ENCODE results near the gene GLIS1. TPM values are rescaled to one million over a fixed set of nuclear protein-coding genes. Genes with fewer than 3 reads are reported as not detected.

The GLIS1 gene
- total RNA-seq, 1 donor = 2.9 TPM

DNA sequence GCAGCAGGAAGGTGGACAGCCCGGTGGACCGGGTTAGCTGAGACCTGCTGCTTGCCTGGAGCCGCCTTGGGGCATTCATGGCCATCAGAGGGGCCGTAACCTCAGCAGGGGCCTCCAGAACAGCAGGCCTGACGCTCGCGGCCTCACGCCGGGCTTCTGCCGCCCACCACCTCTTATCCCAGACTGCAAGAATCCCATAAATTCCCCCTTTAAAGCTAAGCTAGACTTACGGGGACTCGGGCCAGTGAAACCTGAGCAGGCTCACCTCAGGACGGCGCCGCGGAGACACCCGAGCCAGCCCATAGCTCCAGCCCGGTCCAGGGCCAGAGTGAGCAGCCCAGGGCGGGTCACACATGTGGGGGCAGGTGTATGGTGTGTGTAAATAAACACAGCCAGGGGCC lies 132.3 kb downstream of the GLIS1 start:
- TF ChIP-seq, protein P1, sequence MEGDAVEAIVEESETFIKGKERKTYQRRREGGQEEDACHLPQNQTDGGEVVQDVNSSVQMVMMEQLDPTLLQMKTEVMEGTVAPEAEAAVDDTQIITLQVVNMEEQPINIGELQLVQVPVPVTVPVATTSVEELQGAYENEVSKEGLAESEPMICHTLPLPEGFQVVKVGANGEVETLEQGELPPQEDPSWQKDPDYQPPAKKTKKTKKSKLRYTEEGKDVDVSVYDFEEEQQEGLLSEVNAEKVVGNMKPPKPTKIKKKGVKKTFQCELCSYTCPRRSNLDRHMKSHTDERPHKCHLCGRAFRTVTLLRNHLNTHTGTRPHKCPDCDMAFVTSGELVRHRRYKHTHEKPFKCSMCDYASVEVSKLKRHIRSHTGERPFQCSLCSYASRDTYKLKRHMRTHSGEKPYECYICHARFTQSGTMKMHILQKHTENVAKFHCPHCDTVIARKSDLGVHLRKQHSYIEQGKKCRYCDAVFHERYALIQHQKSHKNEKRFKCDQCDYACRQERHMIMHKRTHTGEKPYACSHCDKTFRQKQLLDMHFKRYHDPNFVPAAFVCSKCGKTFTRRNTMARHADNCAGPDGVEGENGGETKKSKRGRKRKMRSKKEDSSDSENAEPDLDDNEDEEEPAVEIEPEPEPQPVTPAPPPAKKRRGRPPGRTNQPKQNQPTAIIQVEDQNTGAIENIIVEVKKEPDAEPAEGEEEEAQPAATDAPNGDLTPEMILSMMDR (IDR thresholded peaks at IDR 0.05; ENCODE audit: extremely low read depth, low read depth, low read length) = no peak
- peaks cover 43% of the 10 kb centered on the region for H4K20me1 ChIP-seq (ENCODE audit: insufficient read depth, low read length)
- H3K36me3 ChIP-seq (ENCODE audit: insufficient read depth, low read length) = no peaks in the 10 kb centered on the region
- H3K4me3 ChIP-seq (ENCODE audit: insufficient read depth, low read length) = no peak overlapping the region
- DNase-seq (ENCODE audit: insufficient read length, low spot score, missing footprints) = no peak
- H3K4me1 ChIP-seq (ENCODE audit: insufficient read depth, low read length) = no peaks in the 10 kb centered on the region
- H3K79me2 ChIP-seq (ENCODE audit: insufficient read depth, low read length) = no peaks in the 10 kb centered on the region
- no peak overlapping the region for H2AFZ ChIP-seq (ENCODE audit: low read length)
- no peak overlapping the region for H3K27ac ChIP-seq (ENCODE audit: low read depth, low read length)
- H3K4me2 ChIP-seq (ENCODE audit: insufficient read depth, low read length) = no peak overlapping the region
- no peaks in the 10 kb centered on the region for H3K27me3 ChIP-seq (ENCODE audit: insufficient read depth, low read length)
- H3K9me3 ChIP-seq (ENCODE audit: low read depth, low read length) = no peaks in the 10 kb centered on the region

- no peak overlapping the region for H2AFZ ChIP-seq (ENCODE audit: low read length)
- no peak overlapping the region for H3K4me2 ChIP-seq (ENCODE audit: insufficient read depth, low read length)
- H3K4me1 ChIP-seq (ENCODE audit: insufficient read depth, low read length) = no peaks in the 10 kb centered on the region
- DNase-seq (ENCODE audit: insufficient read length, low spot score, missing footprints) = no peak
- H3K27ac ChIP-seq (ENCODE audit: low read depth, low read length) = no peak overlapping the region
- peaks cover 45% of the 10 kb centered on the region for H4K20me1 ChIP-seq (ENCODE audit: insufficient read depth, low read length)
- H3K79me2 ChIP-seq (ENCODE audit: insufficient read depth, low read length) = no peaks in the 10 kb centered on the region
- no peaks in the 10 kb centered on the region for H3K36me3 ChIP-seq (ENCODE audit: insufficient read depth, low read length)
- TF ChIP-seq, protein P1 (IDR thresholded peaks at IDR 0.05; ENCODE audit: extremely low read depth, low read depth, low read length) = no peak
- no peaks in the 10 kb centered on the region for H3K9me3 ChIP-seq (ENCODE audit: low read depth, low read length)
- H3K27me3 ChIP-seq (ENCODE audit: insufficient read depth, low read length) = no peaks in the 10 kb centered on the region
- H3K4me3 ChIP-seq (ENCODE audit: insufficient read depth, low read length) = no peak overlapping the region
These were observed 132.8 kb downstream of the GLIS1 start for GRCh38 chr1:53606197-53606596.

DNA sequence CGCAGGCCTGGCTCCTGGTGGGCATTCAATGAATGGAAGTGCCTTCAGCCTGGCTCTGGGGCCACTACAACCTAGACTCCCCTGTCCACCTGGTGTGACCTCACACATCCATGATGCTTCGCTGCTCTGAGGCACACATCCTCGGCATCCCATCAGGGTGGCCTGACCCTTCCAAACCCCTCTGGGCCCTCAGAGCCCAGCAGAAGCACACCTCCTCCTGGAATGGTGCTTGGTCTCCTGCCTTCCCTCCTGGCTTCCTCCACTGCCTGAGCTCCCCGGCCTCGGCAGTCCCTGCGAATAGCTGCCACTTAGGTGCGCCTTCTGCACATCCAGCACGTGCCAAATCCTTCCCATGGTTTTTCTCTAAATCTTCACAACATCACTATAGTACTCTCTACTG lies 133.8 kb downstream of the GLIS1 start:
- Histone ChIP-seq H3K79me2 (ENCODE audit: insufficient read depth, low read length) (no peaks in the 10 kb centered on the region), H4K20me1 (ENCODE audit: insufficient read depth, low read length) (peaks cover 54% of the 10 kb centered on the region), H3K4me2 (ENCODE audit: insufficient read depth, low read length) (no peak overlapping the region), H3K4me1 (ENCODE audit: insufficient read depth, low read length) (no peaks in the 10 kb centered on the region), H3K27me3 (ENCODE audit: insufficient read depth, low read length) (no peaks in the 10 kb centered on the region), H3K27ac (ENCODE audit: low read depth, low read length) (no peak overlapping the region), H3K9me3 (ENCODE audit: low read depth, low read length) (no peaks in the 10 kb centered on the region), H3K4me3 (ENCODE audit: insufficient read depth, low read length) (no peak overlapping the region), H3K36me3 (ENCODE audit: insufficient read depth, low read length) (no peaks in the 10 kb centered on the region), H2AFZ (ENCODE audit: low read length) (no peak overlapping the region)
- no peak for DNase-seq (ENCODE audit: insufficient read length, low spot score, missing footprints)
- TF ChIP-seq, protein P1 (IDR thresholded peaks at IDR 0.05; ENCODE audit: extremely low read depth, low read depth, low read length) = no peak

GRCh38 chr1:53604291-53604919 lies 134.6 kb downstream of the GLIS1 start:
- Histone ChIP-seq H3K27ac (ENCODE audit: low read depth, low read length) (no peak overlapping the region), H3K36me3 (ENCODE audit: insufficient read depth, low read length) (no peaks in the 10 kb centered on the region), H3K4me3 (ENCODE audit: insufficient read depth, low read length) (no peak overlapping the region), H2AFZ (ENCODE audit: low read length) (no peak overlapping the region), H3K4me1 (ENCODE audit: insufficient read depth, low read length) (no peaks in the 10 kb centered on the region), H3K4me2 (ENCODE audit: insufficient read depth, low read length) (no peak overlapping the region), H3K79me2 (ENCODE audit: insufficient read depth, low read length) (no peaks in the 10 kb centered on the region), H3K27me3 (ENCODE audit: insufficient read depth, low read length) (no peaks in the 10 kb centered on the region), H3K9me3 (ENCODE audit: low read depth, low read length) (no peaks in the 10 kb centered on the region), H4K20me1 (ENCODE audit: insufficient read depth, low read length) (peaks cover 58% of the 10 kb centered on the region)
- DNase-seq (ENCODE audit: insufficient read length, low spot score, missing footprints) = peak; percentile 51
- TF ChIP-seq, protein P1 (IDR thresholded peaks at IDR 0.05; ENCODE audit: extremely low read depth, low read depth, low read length) = no peak

Measured in osteoblast (primary cell).